GM18867 (cell line): ENCODE measurements around the gene SPNS3.
A peak's percentile ranks its signal among the peaks of the same experiment; 100 is the strongest.

ENCODE experiments used
- ATAC-seq: cut with Tn5 transposase; IDR thresholded peaks from one replicate; pipeline ENCODE4 v1.9.1; 2021; ENCODE audit warnings: mild to moderate bottlenecking, moderate library complexity; ENCODE audit not compliant: unreplicated experiment

SPNS3 gene

DNA sequence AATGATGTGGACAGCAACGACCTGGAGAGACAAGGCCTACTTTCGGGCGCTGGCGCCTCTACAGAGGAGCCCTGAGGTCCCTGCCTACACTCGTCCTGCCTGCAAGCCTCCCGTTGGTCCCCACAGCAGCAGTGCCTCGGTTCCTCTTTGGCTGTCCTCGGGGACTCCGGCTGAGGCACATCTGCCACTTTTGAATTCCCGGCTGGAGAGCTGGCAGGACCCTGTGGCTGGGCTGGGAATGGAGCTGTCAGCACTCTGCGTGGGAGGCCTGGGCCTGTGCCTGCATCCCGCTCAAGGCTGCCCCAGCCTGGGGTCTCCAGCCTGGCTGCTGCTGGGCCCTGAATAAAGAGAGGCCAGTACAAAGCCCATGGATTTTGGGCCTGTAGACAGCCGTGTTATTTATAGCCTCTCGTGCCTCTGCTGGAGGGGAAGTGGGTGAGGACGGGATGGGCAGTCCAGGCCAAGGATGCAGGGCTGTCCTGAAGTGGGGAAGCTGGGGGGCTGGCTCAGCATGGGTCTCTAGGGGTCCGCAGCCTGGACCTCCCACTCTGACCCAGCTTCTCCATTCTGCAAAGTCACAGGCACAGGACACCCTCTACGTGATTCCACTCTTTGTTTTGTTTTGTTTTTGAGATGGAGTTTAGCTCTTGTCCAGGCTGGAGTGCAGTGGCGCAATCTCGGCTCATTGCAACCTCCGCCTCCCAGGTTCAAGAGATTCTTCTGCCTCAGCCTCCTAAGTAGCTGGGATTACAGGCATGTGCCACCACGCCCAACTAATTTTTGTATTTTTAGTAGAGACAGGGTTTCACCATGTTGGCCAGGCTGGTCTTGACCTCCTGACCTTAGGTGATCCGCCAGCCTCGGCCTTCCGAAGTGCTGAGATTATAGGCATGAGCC, 54.3 kb downstream of the SPNS3 start:
- no peak for ATAC-seq

DNA sequence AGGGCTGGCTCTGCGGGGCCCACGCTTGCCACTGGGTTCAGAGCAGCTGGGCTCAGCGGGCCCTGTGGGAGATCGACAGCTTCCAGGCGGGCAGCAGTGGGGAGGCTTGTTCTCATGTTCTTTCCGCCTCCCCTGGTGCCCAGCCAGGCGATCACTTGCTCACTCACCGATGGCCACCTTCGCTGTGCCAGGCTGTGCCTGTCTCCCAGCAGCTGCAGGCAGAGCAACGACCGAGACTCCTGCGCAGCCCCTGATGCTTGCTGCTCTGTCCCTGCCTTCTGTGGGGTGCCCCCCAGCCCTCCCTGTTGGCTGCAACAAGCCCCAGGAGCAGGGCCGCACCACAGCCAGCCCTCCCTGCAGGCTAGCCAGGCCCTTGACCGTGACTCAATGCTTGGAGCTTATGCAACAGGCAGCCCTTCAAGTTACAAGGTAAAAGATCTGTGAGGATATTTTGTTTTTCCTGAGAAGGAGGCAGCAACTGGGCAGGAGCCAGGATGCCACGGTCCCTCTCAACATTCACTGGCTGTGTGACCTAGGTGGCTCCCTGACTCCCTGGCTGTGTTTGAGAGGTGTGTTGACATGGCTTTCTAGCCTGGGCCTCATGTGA, 55.4 kb downstream of the SPNS3 start:
- ATAC-seq = no peak

- ATAC-seq = no peak
Measured at GRCh38 chr17:4490109-4490591, 56.4 kb downstream of the SPNS3 start.

DNA sequence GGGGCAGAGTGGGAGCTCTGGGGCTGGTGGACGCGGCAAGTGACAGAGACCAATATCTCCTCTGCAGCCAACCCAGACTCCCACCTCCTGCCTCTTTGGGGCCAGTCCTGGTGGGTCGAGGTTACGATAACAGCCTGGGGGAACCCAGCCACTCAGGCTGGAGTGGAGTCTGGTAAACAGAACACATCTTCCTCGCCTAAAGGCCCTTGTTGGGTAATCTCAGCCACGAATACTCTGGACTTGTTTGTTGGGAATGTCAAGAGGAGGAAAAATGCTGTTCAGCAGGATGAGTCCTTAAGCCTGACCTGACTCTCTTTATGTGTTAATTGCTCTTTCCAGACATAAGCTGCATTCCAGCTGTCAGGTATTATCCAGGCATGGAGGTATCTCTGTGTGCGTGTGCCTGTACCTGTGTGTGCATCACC, 56.9 kb downstream of the SPNS3 start:
- ATAC-seq = no peak

- no peak for ATAC-seq
Measured at GRCh38 chr17:4492721-4493561, 59.2 kb downstream of the SPNS3 start.

DNA sequence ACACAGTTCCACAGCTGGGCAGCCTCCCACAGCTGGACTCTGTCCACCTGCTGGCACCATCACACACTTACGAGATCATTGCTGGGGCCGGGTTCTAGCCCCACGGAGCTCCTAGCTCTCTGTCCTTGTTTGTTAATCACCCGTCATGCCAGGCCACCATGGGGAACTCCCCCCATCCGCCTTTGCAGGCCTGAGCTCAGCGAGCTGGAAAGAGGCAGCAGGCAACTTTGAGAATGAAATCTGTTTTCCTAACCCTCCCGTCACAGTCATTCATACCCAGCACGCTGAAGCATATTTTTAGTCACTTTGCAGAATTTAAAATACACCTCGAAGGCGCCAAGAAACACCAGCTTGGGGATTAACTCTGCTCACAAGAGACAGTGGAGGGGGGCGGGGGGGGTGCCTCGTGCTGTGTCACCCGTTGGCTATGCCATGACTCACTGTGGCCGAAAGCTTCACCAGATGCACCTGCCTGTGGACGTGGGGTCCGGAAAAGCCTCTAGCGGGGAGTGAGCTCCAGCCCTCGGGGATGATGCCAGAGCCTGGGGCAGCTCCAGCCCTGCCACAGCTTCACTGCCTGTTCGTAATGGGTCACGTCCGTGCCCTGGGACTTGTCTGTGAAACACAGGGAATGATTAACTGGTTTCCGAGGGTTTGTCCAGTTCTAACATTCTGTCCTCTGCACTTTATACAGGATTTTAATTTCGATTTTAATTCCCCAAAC, 63.5 kb downstream of the SPNS3 start:
- no peak for ATAC-seq

DNA sequence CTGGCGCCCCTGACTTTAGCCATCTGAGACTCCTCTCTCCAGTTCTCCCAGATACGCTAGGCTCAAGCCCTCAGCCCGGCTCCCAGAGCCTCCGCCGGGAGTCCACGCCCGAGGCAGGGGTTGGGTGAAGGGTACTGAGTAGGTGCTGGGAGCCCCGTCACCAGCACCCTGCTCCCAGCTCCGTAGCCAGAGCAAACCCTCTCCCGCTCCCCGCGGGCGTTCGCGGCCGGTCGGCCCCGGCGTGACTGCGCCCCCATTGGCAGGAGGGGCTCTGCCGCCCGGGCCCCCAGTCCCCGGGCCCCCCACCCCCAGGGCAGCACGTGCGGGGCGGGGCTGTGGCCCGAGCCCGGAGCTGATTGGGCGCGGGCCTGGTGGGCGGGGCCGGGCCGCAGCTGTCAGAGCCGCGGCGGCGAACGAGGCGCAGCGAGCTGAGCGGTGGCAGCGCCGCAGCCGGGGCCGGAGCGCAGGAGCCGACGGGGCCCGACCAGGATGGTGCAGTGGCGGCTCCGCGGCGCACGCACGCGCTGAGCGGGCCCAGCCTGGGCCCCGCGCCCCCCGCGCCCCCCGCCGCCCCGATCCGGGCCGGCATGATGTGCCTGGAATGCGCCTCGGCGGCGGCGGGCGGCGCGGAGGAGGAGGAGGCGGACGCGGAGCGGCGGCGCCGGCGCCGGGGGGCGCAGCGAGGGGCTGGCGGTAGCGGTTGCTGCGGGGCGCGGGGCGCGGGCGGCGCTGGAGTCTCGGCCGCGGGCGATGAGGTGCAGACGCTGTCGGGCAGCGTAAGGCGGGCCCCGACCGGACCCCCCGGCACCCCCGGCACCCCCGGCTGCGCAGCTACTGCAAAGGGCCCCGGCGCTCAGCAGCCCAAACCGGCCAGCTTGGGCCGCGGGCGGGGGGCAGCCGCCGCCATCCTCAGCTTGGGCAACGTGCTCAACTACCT, 65.0 kb downstream of the SPNS3 start, which contains the start of gene SPNS2:
Gene SPNS2, plus strand, starts transcription at position 421 of the 937 bp plus-strand sequence. Its CDS starts 167 bp downstream, at position 588.
- ATAC-seq = peak; percentile 72

- no peak for ATAC-seq
Measured at GRCh38 chr17:4499431-4500190, 65.9 kb downstream of the SPNS3 start.

DNA sequence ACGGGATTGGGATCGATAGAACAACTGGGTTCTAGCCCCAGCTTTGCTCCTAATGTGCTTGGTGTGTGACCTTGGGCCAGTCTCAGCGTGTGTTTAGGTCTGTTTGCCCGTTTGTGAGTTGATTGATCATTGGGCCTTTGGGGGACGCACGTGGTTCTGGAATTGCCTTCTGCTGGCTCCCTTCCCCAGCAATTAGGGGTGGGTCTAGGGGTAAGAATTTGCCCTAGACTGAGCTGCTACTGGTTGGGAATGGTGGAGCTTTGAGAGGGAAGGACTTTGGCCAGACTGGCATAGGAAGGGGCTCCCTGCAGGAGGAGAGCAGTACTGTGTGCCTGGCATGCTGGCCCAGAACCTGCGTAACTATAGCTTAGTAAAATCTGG, 66.4 kb downstream of the SPNS3 start:
- no peak for ATAC-seq

DNA sequence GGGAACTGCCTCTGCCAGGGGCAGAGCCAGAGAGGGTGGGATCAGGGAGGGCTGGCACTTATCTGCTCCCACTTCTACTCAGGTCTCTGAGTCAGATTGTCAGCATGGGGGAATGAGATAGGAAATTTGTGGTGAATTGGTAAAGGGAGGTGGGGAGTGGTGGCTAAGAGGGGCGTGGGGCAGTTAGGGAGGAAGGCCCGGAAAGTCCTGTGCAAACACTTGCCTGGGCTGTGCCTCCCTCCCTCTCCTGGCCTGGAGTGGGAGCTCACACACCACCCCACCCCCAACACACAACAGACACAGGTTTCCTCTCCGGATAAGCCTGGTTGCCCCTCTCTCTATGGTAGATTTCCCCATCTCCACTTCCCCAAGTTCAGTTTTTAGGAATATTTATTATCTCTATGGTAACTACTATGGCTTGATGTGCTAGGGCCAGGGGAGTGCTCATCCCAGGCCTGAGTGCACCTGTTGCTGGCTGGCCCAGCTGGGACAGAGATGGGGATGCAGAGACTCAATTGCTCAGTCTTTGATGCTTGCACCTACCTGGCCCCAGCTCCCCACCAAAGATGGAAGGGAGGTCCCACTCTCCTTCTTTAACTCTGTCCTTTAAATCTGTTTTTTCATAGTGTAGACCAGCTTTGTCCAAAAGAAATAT, 67.7 kb downstream of the SPNS3 start:
- no peak for ATAC-seq

- no peak for ATAC-seq
Measured at GRCh38 chr17:4502466-4503154, 68.9 kb downstream of the SPNS3 start.

GRCh38 chr17:4503283-4504025, 69.7 kb downstream of the SPNS3 start:
- no peak for ATAC-seq

DNA sequence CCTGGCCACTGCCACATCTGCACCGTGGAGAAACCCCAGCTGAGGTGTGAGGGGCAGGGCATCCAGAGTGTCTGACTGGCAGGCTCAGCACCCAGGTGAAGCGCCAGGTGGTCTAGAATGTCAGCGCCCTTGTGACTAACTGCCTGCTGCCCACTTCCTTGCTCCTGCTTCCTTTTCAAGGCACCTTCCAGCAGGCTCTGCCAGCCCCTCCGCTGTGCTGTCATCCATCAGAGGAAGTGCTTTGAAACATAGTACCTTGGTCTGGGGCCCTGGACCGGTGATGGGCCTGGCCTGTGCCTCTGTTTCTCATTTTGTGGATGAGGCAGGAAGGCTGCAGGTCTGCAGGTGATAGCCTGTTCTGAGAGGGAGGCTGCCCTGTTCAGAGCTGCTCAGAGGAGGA, 70.4 kb downstream of the SPNS3 start:
- no peak for ATAC-seq

- no peak for ATAC-seq
Measured at GRCh38 chr17:4505187-4505586, 71.4 kb downstream of the SPNS3 start.

DNA sequence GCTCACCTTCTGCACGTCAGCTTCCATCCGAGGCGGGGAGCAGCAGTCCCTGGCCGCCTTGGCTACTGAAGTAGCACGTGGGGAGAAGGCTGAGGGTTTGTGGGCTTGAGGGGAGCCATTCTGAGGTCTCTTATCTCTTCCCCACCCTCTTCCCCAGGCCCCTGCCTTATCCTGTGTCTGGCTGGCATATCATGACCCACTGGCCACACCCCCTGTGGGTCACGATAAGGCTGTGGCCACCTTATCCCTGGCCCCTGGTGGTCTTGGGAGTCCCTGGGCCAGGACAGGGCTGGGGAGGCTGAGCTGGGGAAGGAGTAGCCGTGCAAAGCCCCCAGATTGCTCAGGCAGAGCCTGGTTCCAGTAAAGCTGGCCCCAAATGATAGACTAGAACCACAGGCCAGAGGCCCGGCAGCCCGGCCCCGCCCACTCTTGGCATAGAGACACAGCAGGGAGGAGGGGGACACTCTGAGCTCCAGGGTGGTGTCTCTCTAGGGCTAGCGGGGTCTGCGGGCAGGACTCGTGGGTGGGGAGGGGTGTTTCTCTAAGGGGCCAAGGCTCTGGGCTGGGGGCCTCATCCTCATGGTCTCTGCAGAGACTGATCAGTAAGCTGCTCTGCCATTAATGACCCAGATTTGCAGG, 72.6 kb downstream of the SPNS3 start:
- ATAC-seq = no peak

GRCh38 chr17:4506892-4507291, 73.2 kb downstream of the SPNS3 start:
- ATAC-seq = no peak
